Endothelial cell of umbilical vein (primary cell): ENCODE data around the gene OPA1. TPM values are rescaled to one million over a fixed set of nuclear protein-coding genes. Genes with fewer than 3 reads are reported as not detected.

Experiments
- BruUV-seq: library from RNA; stranded (reverse); fragments of 400-500 nt; replicated peaks from 2 replicates; lab custom pipeline; 2021; lab: Mats Ljungman, UMichigan
- CTCF ChIA-PET: fragments of 300-600, 350-600 bp; sonication (Branson Sonifier 250); formaldehyde crosslinking; loops from one replicate; lab custom pipeline; 2021; ENCODE audit warnings: antibody characterized with exemption, inconsistent platforms; lab: Charles Lee
- POLR2A ChIA-PET: fragments of 300-600, 350-600 bp; sonication (Branson Sonifier 250); formaldehyde crosslinking; loops from one replicate; lab custom pipeline; 2021; ENCODE audit warnings: antibody characterized with exemption, inconsistent platforms; lab: Charles Lee
- DNase-seq: peaks from one replicate; pipeline ENCODE4 v3.0.0-alpha.2; 2011; ENCODE audit warnings: low read depth, low spot score
- FAIRE-seq: peaks from 2 replicates; lab custom pipeline; 2011; peaks lifted over from hg19 to GRCh38; lab: Jason Lieb, UNC
- H2AFZ ChIP-seq: 2 replicates; pipeline ENCODE4 v1.6.0; 2012; ENCODE audit warnings: low read depth, low read length, control low read depth, inconsistent platforms
- H3K27ac ChIP-seq: 2 replicates; pipeline ENCODE4 v1.5.1; 2011; ENCODE audit warnings: low read depth, mild to moderate bottlenecking, control low read depth, low read length, moderate library complexity; ENCODE audit not compliant: insufficient read depth
- H3K27me3 ChIP-seq, 2 experiments: 2 replicates each; pipeline versions ENCODE4 v1.6.0 to v1.6.1; 2011; ENCODE audit warnings: low read length in 2 of 2, mixed read lengths in 1 of 2; ENCODE audit not compliant: control insufficient read depth in 2 of 2, insufficient read depth in 2 of 2
- H3K36me3 ChIP-seq, 2 experiments: 2 replicates in 1 of 2; 3 replicates in 1 of 2; pipeline ENCODE4 v1.5.1; 2011; ENCODE audit warnings: low read length in 2 of 2, mild to moderate bottlenecking in 1 of 2, moderate library complexity in 1 of 2; ENCODE audit not compliant: control insufficient read depth in 2 of 2, insufficient read depth in 2 of 2; ENCODE audit errors: extremely low read depth in 1 of 2
- H3K4me1 ChIP-seq: 3 replicates; pipeline ENCODE4 v1.5.1; 2011; ENCODE audit warnings: mild to moderate bottlenecking, low read length; ENCODE audit not compliant: control insufficient read depth, insufficient read depth; ENCODE audit errors: extremely low read depth
- H3K4me2 ChIP-seq: 2 replicates; pipeline ENCODE4 v1.6.1; 2011; ENCODE audit warnings: low read length, control low read depth, mixed read lengths; ENCODE audit not compliant: insufficient read depth
- H3K4me3 ChIP-seq, 3 experiments: fragments of 200-600 bp in 1 of 3; sonication (generic), shearing (Covaris generic) in 1 of 3; replicated peaks in 1 of 3; 2 replicates each; pipeline ENCODE4 v1.5.1; 2011 to 2016; ENCODE audit warnings: control low read depth in 3 of 3, low read length in 3 of 3, mild to moderate bottlenecking in 2 of 3, inconsistent platforms in 1 of 3, low read depth in 1 of 3, moderate library complexity in 1 of 3; ENCODE audit not compliant: insufficient read depth in 1 of 3
- H3K79me2 ChIP-seq: 2 replicates; pipeline ENCODE4 v1.6.0; 2012; ENCODE audit warnings: low read length, inconsistent platforms; ENCODE audit not compliant: control insufficient read depth, insufficient read depth
- H3K9ac ChIP-seq: replicated peaks from 2 replicates; pipeline ENCODE3; 2011; ENCODE audit warnings: low read length, control low read depth; ENCODE audit not compliant: insufficient read depth; ENCODE audit errors: extremely low read depth
- H3K9me1 ChIP-seq: replicated peaks from 3 replicates; pipeline ENCODE4 v1.6.0; 2011; ENCODE audit warnings: mild to moderate bottlenecking, low read length; ENCODE audit not compliant: control insufficient read depth, insufficient read depth; ENCODE audit errors: extremely low read depth
- H3K9me3 ChIP-seq: replicated peaks from 2 replicates; pipeline ENCODE4 v1.5.1; 2012; ENCODE audit warnings: low read length, inconsistent platforms; ENCODE audit not compliant: control insufficient read depth, insufficient read depth
- H4K20me1 ChIP-seq: replicated peaks from 2 replicates; pipeline ENCODE3; 2011; ENCODE audit warnings: mild to moderate bottlenecking, low read length; ENCODE audit not compliant: control insufficient read depth, insufficient read depth; ENCODE audit errors: extremely low read depth
- CTCF ChIP-seq, 2 donors: IDR thresholded peaks; 1 replicate in 1 of 2; 2 replicates in 1 of 2; pipeline ENCODE4 v1.5.1; 2011; ENCODE audit warnings: low read length in 2 of 2, mild to moderate bottlenecking in 2 of 2, moderate library complexity in 2 of 2, control low read depth in 1 of 2, inconsistent platforms in 1 of 2, low read depth in 1 of 2; ENCODE audit not compliant: insufficient read depth in 1 of 2; ENCODE audit errors: extremely low read depth in 1 of 2
- EZH2 ChIP-seq: IDR thresholded peaks from 2 replicates; pipeline ENCODE4 v1.6.1; 2012; ENCODE audit warnings: borderline replicate concordance, low read depth, mild to moderate bottlenecking, moderate library complexity, low read length, inconsistent platforms; ENCODE audit not compliant: severe bottlenecking
- FOS ChIP-seq: IDR thresholded peaks from 2 replicates; pipeline ENCODE4 v1.6.1; 2011; ENCODE audit warnings: mild to moderate bottlenecking, low read length, moderate library complexity, borderline replicate concordance; ENCODE audit not compliant: insufficient read depth
- GATA2 ChIP-seq: IDR thresholded peaks from 2 replicates; pipeline ENCODE4 v1.7.0; 2011; ENCODE audit warnings: low read depth, mild to moderate bottlenecking, moderate library complexity, mixed read lengths, low read length; ENCODE audit not compliant: insufficient read length, insufficient read depth
- JUN ChIP-seq: IDR thresholded peaks from 2 replicates; pipeline ENCODE4 v1.6.1; 2011; ENCODE audit warnings: borderline replicate concordance, low read depth; ENCODE audit not compliant: insufficient read length, insufficient read depth
- MAX ChIP-seq: IDR thresholded peaks from 2 replicates; pipeline ENCODE4 v1.6.1; 2011; ENCODE audit not compliant: insufficient read depth, insufficient read length
- MYC ChIP-seq: IDR thresholded peaks from one replicate; pipeline ENCODE4 v1.6.1; 2011; ENCODE audit warnings: mild to moderate bottlenecking, low read depth, low read length
- POLR2A ChIP-seq: IDR thresholded peaks from 2 replicates; pipeline ENCODE4 v1.6.1; 2012; ENCODE audit warnings: low read depth, mild to moderate bottlenecking, control low read depth, low read length
- POLR2AphosphoS5 ChIP-seq: IDR thresholded peaks from 2 replicates; pipeline ENCODE4 v1.6.1; 2012; ENCODE audit warnings: low read depth, mild to moderate bottlenecking, control low read depth, low read length, moderate library complexity; ENCODE audit not compliant: insufficient read depth
- dilution Hi-C: fragments of 300-500 bp; cut with MboI; formaldehyde crosslinking; loops from one replicate; pipeline ENCODE4 v1.15.0; 2019; ENCODE audit warnings: low sequenced_read_pairs; ENCODE audit not compliant: extremely low pct_ligation_motif_present
- intact Hi-C: fragments of 100-400 bp; cut with micrococcal nuclease; formaldehyde crosslinking; loops from one replicate; pipeline ENCODE4 v1.10.0; 2022
- polyA plus RNA-seq, 4 experiments: library from polyadenylated mRNA; depleted of rRNA in 3 of 4; stranded (reverse) in 3 of 4; unstranded in 1 of 4; fragments of >200 nt; gene quantifications; 2 replicates each; pipeline versions ENCODE4 v1.2.1 to v1.2.3, GENCODE V29; 2011 to 2012; ENCODE audit warnings: missing spikeins in 1 of 4
- total RNA-seq: library from RNA; stranded (reverse); gene quantifications from 2 replicates; pipeline ENCODE4 v1.2.3, GENCODE V29; 2021

Gene OPA1
- total and polyA plus RNA-seq, 2 donors (not counting 3 experiments of a cell fraction or from before 2014, with no cell fraction given): 10.0 to 62.0 TPM

- intact Hi-C loops: loop anchor here (2.0 kb wide), 1 partner anchor 51 kb away; no protein-coding TSS in a partner anchor
- H3K79me2 ChIP-seq: no peaks in the 10 kb centered on the region
- FAIRE-seq: no peak
- no peak for TF ChIP-seq JUN
- TF ChIP-seq EZH2: no peak
- TF ChIP-seq MYC: no peak
- TF ChIP-seq GATA2: no peak
- no peak for TF ChIP-seq POLR2AphosphoS5
- TF ChIP-seq FOS: no peak
- TF ChIP-seq MAX: no peak
- no peak for TF ChIP-seq CTCF (IDR thresholded peaks at IDR 0.05; ENCODE audit: extremely low read depth in 1 of 2, insufficient read depth in 1 of 2, low read depth in 1 of 2, low read length in 2 of 2)
- no peak for TF ChIP-seq POLR2A
- CTCF ChIA-PET: no interaction called here
- DNase-seq: no peak
- no peaks in the 10 kb centered on the region for H3K4me1 ChIP-seq
- dilution Hi-C loops: no loop called here
- POLR2A ChIA-PET: no interaction called here
- H3K9me1 ChIP-seq: no peaks in the 10 kb centered on the region
- no peak overlapping the region for H3K9ac ChIP-seq
- no peak overlapping the region for H3K4me2 ChIP-seq
- no peaks in the 10 kb centered on the region for H3K36me3 ChIP-seq
- H3K9me3 ChIP-seq: no peaks in the 10 kb centered on the region
- no peak overlapping the region for H2AFZ ChIP-seq
- no peaks in the 10 kb centered on the region for H4K20me1 ChIP-seq
- no peak overlapping the region for H3K4me3 ChIP-seq
- no peaks in the 10 kb centered on the region for H3K27me3 ChIP-seq
- H3K27ac ChIP-seq: no peak overlapping the region
- BruUV-seq: no TSS peak
Observed at GRCh38 chr3:193701953-193702635, 109.1 kb downstream of the OPA1 start.
